Loucy (cell line): ENCODE data around the gene GNAQ.

ENCODE experiments used
- H2AFZ ChIP-seq: fragments of 200-600 bp; sonication (generic); 2 replicates; pipeline ENCODE4 v1.6.0; 2016; ENCODE audit warnings: antibody characterized with exemption, mild to moderate bottlenecking, low read length, moderate library complexity
- H3F3A ChIP-seq: fragments of 200-600 bp; 2 replicates; pipeline ENCODE4 v1.6.0; 2016; ENCODE audit warnings: antibody characterized with exemption, low read depth, mild to moderate bottlenecking
- H3K27me3 ChIP-seq: fragments of 200-600 bp; sonication (generic); 2 replicates; pipeline ENCODE4 v1.6.1; 2014; ENCODE audit warnings: low read length, mild to moderate bottlenecking; ENCODE audit not compliant: insufficient read depth, poor library complexity, severe bottlenecking
- H3K36me3 ChIP-seq: fragments of 200-600 bp; sonication (generic); 2 replicates; pipeline ENCODE4 v1.6.1; 2016; ENCODE audit warnings: low read length; ENCODE audit not compliant: insufficient read depth
- H3K4me1 ChIP-seq: fragments of 200-600 bp; sonication (generic); 2 replicates; pipeline ENCODE4 v1.5.1; 2014; ENCODE audit warnings: low read length, mild to moderate bottlenecking; ENCODE audit not compliant: insufficient read depth, poor library complexity, severe bottlenecking
- H3K4me2 ChIP-seq: fragments of 200-600 bp; sonication (generic); 2 replicates; pipeline ENCODE4 v1.6.0; 2014; ENCODE audit warnings: antibody characterized with exemption, low read length, low read depth, mild to moderate bottlenecking; ENCODE audit not compliant: poor library complexity, severe bottlenecking
- H3K4me3 ChIP-seq: fragments of 200-600 bp; sonication (generic); 2 replicates; pipeline ENCODE4 v1.5.1; 2014; ENCODE audit warnings: low read length, mild to moderate bottlenecking, mixed read lengths; ENCODE audit not compliant: poor library complexity, severe bottlenecking
- H3K79me2 ChIP-seq: fragments of 200-600 bp; sonication (generic); 2 replicates; pipeline ENCODE4 v1.6.1; 2014; ENCODE audit warnings: low read length; ENCODE audit not compliant: insufficient read depth
- H3K9ac ChIP-seq: fragments of 200-600 bp; sonication (generic); 2 replicates; pipeline ENCODE4 v1.6.0; 2014; ENCODE audit warnings: mild to moderate bottlenecking, low read depth, low read length, moderate library complexity; ENCODE audit not compliant: poor library complexity, severe bottlenecking
- H3K9me2 ChIP-seq: fragments of 200-600 bp; sonication (generic); replicated peaks from 2 replicates; pipeline ENCODE4 v1.6.1; 2016; ENCODE audit warnings: low read depth, low read length, mixed read lengths
- H3K9me3 ChIP-seq: fragments of 200-600 bp; sonication (generic); 2 replicates; pipeline ENCODE4 v1.6.1; 2014; ENCODE audit warnings: mild to moderate bottlenecking, antibody characterized with exemption, low read length, low read depth; ENCODE audit not compliant: insufficient read depth
- H4K20me1 ChIP-seq: fragments of 200-600 bp; sonication (generic); 2 replicates; pipeline ENCODE4 v1.6.0; 2014; ENCODE audit warnings: antibody characterized with exemption, low read length, mild to moderate bottlenecking; ENCODE audit not compliant: insufficient read depth, poor library complexity, severe bottlenecking
- EZH2phosphoT487 ChIP-seq: fragments of 200-600 bp; IDR thresholded peaks from 2 replicates; pipeline ENCODE4 v1.6.1; 2018; ENCODE audit warnings: antibody characterized with exemption, mild to moderate bottlenecking, moderate library complexity, borderline replicate concordance
- TF ChIP-seq, protein P1 (sequence below): fragments of 200-600 bp; sonication (generic); conservative IDR thresholded peaks from 2 replicates; pipeline ENCODE4 v1.5.1; 2014; ENCODE audit warnings: mild to moderate bottlenecking, antibody characterized with exemption, low read length

GNAQ gene

DNA sequence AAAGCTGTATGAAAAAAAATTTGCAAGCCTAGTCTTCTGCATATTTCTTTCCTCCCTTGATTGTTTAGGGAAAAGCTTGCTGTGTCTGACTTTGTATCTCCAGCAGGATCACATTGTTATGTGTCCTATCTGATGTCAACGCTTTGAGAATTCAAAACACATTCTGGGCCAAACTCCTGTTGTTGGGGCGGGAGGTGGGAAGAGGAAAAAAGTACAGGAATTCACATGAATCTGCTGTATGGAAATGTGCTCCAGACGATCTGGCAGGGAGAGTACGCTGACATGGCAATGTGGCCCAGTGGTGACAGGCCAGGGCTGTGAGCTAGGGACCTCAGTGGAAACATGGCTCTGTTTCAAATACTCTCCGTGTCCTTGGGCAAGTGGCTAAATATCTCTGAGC lies 296.1 kb downstream of the GNAQ start:
- TF ChIP-seq EZH2phosphoT487, result no peak
- TF ChIP-seq, protein P1, sequence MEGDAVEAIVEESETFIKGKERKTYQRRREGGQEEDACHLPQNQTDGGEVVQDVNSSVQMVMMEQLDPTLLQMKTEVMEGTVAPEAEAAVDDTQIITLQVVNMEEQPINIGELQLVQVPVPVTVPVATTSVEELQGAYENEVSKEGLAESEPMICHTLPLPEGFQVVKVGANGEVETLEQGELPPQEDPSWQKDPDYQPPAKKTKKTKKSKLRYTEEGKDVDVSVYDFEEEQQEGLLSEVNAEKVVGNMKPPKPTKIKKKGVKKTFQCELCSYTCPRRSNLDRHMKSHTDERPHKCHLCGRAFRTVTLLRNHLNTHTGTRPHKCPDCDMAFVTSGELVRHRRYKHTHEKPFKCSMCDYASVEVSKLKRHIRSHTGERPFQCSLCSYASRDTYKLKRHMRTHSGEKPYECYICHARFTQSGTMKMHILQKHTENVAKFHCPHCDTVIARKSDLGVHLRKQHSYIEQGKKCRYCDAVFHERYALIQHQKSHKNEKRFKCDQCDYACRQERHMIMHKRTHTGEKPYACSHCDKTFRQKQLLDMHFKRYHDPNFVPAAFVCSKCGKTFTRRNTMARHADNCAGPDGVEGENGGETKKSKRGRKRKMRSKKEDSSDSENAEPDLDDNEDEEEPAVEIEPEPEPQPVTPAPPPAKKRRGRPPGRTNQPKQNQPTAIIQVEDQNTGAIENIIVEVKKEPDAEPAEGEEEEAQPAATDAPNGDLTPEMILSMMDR, result no peak
- no peak overlapping the region for H2AFZ ChIP-seq
- H3F3A ChIP-seq, result no peaks in the 10 kb centered on the region
- no peaks in the 10 kb centered on the region for H3K27me3 ChIP-seq
- H3K4me3 ChIP-seq, result no peak overlapping the region
- no peaks in the 10 kb centered on the region for H3K4me1 ChIP-seq
- peaks cover 61% of the 10 kb centered on the region; the same call in 1 of the 2 replicates for H3K36me3 ChIP-seq
- peaks cover 60% of the 10 kb centered on the region; the same call in 1 of the 2 replicates for H3K79me2 ChIP-seq
- no peaks in the 10 kb centered on the region for H3K9me2 ChIP-seq
- H3K4me2 ChIP-seq, result no peak overlapping the region
- no peaks in the 10 kb centered on the region for H3K9me3 ChIP-seq
- H3K9ac ChIP-seq, result no peak overlapping the region
- peaks cover 20% of the 10 kb centered on the region for H4K20me1 ChIP-seq

DNA sequence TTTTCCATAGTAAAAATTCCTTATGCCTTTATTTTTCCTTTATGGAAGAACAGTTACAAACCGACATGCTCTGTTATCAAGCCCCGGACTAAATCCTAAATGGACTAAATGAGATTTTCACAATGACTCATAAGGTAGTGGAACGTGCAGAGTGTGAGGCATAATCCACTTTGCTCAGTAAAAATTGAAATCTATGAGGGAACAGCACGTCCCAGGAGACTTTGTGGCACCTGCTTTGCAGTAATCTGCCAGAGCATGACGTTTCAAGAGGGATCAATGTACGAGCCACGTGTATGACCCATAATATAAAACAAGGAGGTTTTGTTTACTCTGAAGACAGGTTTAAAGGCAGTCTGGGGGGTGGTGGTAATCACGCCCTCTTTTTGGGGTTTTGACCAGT lies 299.7 kb downstream of the GNAQ start:
- no peaks in the 10 kb centered on the region for H3K9me3 ChIP-seq
- H3K9ac ChIP-seq, result no peak overlapping the region
- TF ChIP-seq, protein P1, result no peak
- TF ChIP-seq EZH2phosphoT487, result no peak
- H3K9me2 ChIP-seq, result no peaks in the 10 kb centered on the region
- no peak overlapping the region for H3K4me3 ChIP-seq
- H3K36me3 ChIP-seq, result peaks cover 79% of the 10 kb centered on the region; the same call in 1 of the 2 replicates
- no peak overlapping the region for H3K4me2 ChIP-seq
- no peaks in the 10 kb centered on the region for H3K27me3 ChIP-seq
- peaks cover 41% of the 10 kb centered on the region; the same call in 1 of the 2 replicates for H3K79me2 ChIP-seq
- H4K20me1 ChIP-seq, result peaks cover 15% of the 10 kb centered on the region
- no peaks in the 10 kb centered on the region for H3F3A ChIP-seq
- no peak overlapping the region for H2AFZ ChIP-seq
- H3K4me1 ChIP-seq, result no peaks in the 10 kb centered on the region

DNA sequence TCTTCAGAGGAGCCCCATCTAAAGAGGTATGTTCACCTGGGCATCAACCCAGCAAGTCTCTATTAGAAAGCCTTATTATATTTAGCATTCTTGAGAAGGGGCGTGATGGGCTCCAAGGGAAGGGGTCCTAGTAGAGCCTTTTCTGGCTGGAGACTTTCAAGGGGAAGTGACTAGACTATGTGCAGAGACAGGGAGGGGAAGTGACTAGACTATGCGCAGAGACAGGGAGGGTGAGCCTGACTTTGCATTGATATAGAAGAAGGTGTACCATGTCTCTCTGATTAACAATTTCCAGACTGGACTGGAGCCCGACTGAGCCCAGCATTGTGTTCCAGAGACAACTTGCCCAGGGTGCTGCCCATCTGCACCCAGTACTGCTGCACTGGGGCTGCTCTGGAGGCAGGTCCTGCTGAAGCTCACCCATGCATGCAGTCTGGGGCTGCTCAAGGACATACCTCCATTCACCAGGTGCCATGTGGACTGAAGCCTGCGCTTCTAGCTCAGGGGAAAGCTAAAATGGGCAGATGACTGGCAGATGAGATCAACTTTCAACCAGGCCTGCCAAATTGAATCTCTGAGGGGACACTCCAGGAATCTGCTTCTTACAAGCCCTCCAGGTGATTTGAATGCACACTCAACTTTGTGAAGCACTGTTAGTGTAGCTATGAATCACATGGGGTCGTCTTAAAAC lies 300.5 kb downstream of the GNAQ start:
- no peaks in the 10 kb centered on the region for H3K27me3 ChIP-seq
- H3K36me3 ChIP-seq, result peaks cover 80% of the 10 kb centered on the region
- H3F3A ChIP-seq, result no peaks in the 10 kb centered on the region
- H3K9me3 ChIP-seq, result no peaks in the 10 kb centered on the region
- H3K9me2 ChIP-seq, result no peaks in the 10 kb centered on the region
- H3K4me1 ChIP-seq, result no peaks in the 10 kb centered on the region
- peaks cover 15% of the 10 kb centered on the region for H4K20me1 ChIP-seq
- TF ChIP-seq EZH2phosphoT487, result no peak
- TF ChIP-seq, protein P1, result no peak
- no peak overlapping the region for H2AFZ ChIP-seq
- H3K9ac ChIP-seq, result no peak overlapping the region
- peaks cover 36% of the 10 kb centered on the region; the same call in 1 of the 2 replicates for H3K79me2 ChIP-seq
- no peak overlapping the region for H3K4me2 ChIP-seq
- no peak overlapping the region for H3K4me3 ChIP-seq
